HepG2 (cell line): ENCODE results near the gene CHMP4B.

Source experiments
- ATF3 ChIP-seq: sonication (generic); formaldehyde crosslinking; IDR thresholded peaks from 2 replicates; pipeline ENCODE4 v1.4.0; 2020; ENCODE audit warnings: missing genetic modification reagents
- ATF4 ChIP-seq, 2 experiments: fragments of 450-650 bp in 1 of 2; sonication (generic) in 1 of 2; formaldehyde crosslinking; IDR thresholded peaks; 2 replicates each; pipeline versions ENCODE4 v1.5.0 to v1.8.0; 2020 to 2022; ENCODE audit warnings: mild to moderate bottlenecking in 1 of 2, missing genetic modification reagents in 1 of 2
- CEBPG ChIP-seq: IDR thresholded peaks from 2 replicates; pipeline ENCODE4 v1.6.1; 2016
- CTCF ChIP-seq: sonication (generic); formaldehyde crosslinking; IDR thresholded peaks from 2 replicates; pipeline ENCODE4 v1.5.0; 2020; ENCODE audit warnings: mild to moderate bottlenecking, missing genetic modification reagents, moderate library complexity
- EZH2 ChIP-seq: conservative IDR thresholded peaks from 2 replicates; pipeline ENCODE4 v1.6.1; 2012; ENCODE audit warnings: mild to moderate bottlenecking, low read depth, low read length, moderate library complexity
- HHEX ChIP-seq: IDR thresholded peaks from 2 replicates; pipeline ENCODE4 v1.6.1; 2016; ENCODE audit warnings: control low read depth
- JUND ChIP-seq: sonication (generic); formaldehyde crosslinking; IDR thresholded peaks from 2 replicates; pipeline ENCODE4 v1.8.0; 2022; ENCODE audit warnings: mild to moderate bottlenecking, missing genetic modification reagents
- KDM5B ChIP-seq: sonication (generic); formaldehyde crosslinking; IDR thresholded peaks from 2 replicates; pipeline ENCODE4 v1.4.0; 2020; ENCODE audit warnings: missing genetic modification reagents, mild to moderate bottlenecking, borderline replicate concordance
- POLR2A ChIP-seq, 2 experiments: IDR thresholded peaks; 2 replicates each; pipeline ENCODE4 v1.6.1; 2011; ENCODE audit warnings: low read depth in 2 of 2, low read length in 2 of 2, mild to moderate bottlenecking in 1 of 2, moderate library complexity in 1 of 2; ENCODE audit not compliant: insufficient read depth in 1 of 2
- PREB ChIP-seq: sonication (generic); formaldehyde crosslinking; IDR thresholded peaks from 2 replicates; pipeline ENCODE4 v1.4.0; 2020; ENCODE audit warnings: missing genetic modification reagents
- RBM39 ChIP-seq: fragments of 200-400 bp; formaldehyde crosslinking; IDR thresholded peaks from one replicate; pipeline ENCODE4 v1.6.1; 2018; ENCODE audit warnings: antibody characterized with exemption, mild to moderate bottlenecking, low read depth, low read length; ENCODE audit not compliant: poor library complexity, severe bottlenecking
- TAF1 ChIP-seq: sonication (generic); formaldehyde crosslinking; IDR thresholded peaks from 2 replicates; pipeline ENCODE4 v1.4.0; 2020; ENCODE audit warnings: missing genetic modification reagents
- TBP ChIP-seq: sonication (generic); formaldehyde crosslinking; IDR thresholded peaks from 2 replicates; pipeline ENCODE4 v1.5.0; 2020; ENCODE audit warnings: missing genetic modification reagents
- ZKSCAN5 ChIP-seq: sonication (generic); formaldehyde crosslinking; IDR thresholded peaks from 2 replicates; pipeline ENCODE4 v1.5.1; 2020; ENCODE audit warnings: mild to moderate bottlenecking, missing genetic modification reagents

- TF ChIP-seq ATF3 (no peak), EZH2 (no peak), TBP (no peak), ATF4 (CRISPR knock-in tag; IDR thresholded peaks at IDR 0.05) (no peak), CTCF (CRISPR knock-in tag) (no peak), PREB (CRISPR knock-in tag) (no peak), POLR2A (IDR thresholded peaks at IDR 0.05; ENCODE audit: insufficient read depth in 1 of 2, low read depth in 2 of 2, low read length in 2 of 2) (no peak), TAF1 (CRISPR knock-in tag) (no peak), ZKSCAN5 (CRISPR knock-in tag) (no peak), RBM39 (no peak), KDM5B (CRISPR knock-in tag) (no peak), JUND (CRISPR knock-in tag) (no peak), CEBPG (CRISPR knock-in tag) (no peak), HHEX (CRISPR knock-in tag) (no peak)
Measured at GRCh38 chr20:33842346-33842745, 31.2 kb downstream of the CHMP4B start.
